OCI-LY7 (cell line): ENCODE data around the gene NKAIN2.

Experiments used
- CTCF ChIP-seq: fragments of 200-600 bp; sonication (generic); conservative IDR thresholded peaks from 2 replicates; pipeline ENCODE4 v1.5.1; 2014; ENCODE audit warnings: mild to moderate bottlenecking, antibody characterized with exemption, low read length, moderate library complexity, mixed read lengths
- EZH2phosphoT487 ChIP-seq: fragments of 200-600 bp; sonication (generic); IDR thresholded peaks from 2 replicates; pipeline ENCODE4 v1.6.1; 2018; ENCODE audit warnings: low read depth, borderline replicate concordance, mild to moderate bottlenecking, mixed run types, antibody characterized with exemption, low read length, moderate library complexity, mixed read lengths

- TF ChIP-seq CTCF (no peak), EZH2phosphoT487 (no peak)
Observed at GRCh38 chr6:123801067-123801466, 2.6 kb upstream of the NKAIN2 start.
